OCI-LY1 (cell line): Measurements from ENCODE around the gene IL1RAPL2.

ENCODE experiments used
- EZH2 ChIP-seq: fragments of 200-600 bp; sonication (generic), shearing (Covaris generic); IDR thresholded peaks from 2 replicates; pipeline ENCODE4 v1.8.0; 2017; ENCODE audit warnings: borderline replicate concordance, mixed run types, mild to moderate bottlenecking, antibody characterized with exemption, low read length, moderate library complexity, mixed read lengths
- TF ChIP-seq, protein P1 (sequence below): fragments of 200-600 bp; sonication (generic), shearing (Covaris generic); IDR thresholded peaks from 2 replicates; pipeline ENCODE4 v1.5.1; 2017; ENCODE audit warnings: mild to moderate bottlenecking, antibody characterized with exemption, low read length, moderate library complexity, mixed read lengths

- TF ChIP-seq, protein P1, sequence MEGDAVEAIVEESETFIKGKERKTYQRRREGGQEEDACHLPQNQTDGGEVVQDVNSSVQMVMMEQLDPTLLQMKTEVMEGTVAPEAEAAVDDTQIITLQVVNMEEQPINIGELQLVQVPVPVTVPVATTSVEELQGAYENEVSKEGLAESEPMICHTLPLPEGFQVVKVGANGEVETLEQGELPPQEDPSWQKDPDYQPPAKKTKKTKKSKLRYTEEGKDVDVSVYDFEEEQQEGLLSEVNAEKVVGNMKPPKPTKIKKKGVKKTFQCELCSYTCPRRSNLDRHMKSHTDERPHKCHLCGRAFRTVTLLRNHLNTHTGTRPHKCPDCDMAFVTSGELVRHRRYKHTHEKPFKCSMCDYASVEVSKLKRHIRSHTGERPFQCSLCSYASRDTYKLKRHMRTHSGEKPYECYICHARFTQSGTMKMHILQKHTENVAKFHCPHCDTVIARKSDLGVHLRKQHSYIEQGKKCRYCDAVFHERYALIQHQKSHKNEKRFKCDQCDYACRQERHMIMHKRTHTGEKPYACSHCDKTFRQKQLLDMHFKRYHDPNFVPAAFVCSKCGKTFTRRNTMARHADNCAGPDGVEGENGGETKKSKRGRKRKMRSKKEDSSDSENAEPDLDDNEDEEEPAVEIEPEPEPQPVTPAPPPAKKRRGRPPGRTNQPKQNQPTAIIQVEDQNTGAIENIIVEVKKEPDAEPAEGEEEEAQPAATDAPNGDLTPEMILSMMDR, result no peak
- TF ChIP-seq EZH2, result no peak
Measured at GRCh38 chrX:105347373-105347772, 781.4 kb downstream of the IL1RAPL2 start.
